Calu3 (cell line): ENCODE data around the gene POLR1E. TPM values are rescaled to one million over a fixed set of nuclear protein-coding genes. Genes with fewer than 3 reads are reported as not detected.

Experiments
- BruUV-seq: library from RNA; stranded (reverse); fragments of 400-500 nt; replicated peaks from 2 replicates; lab custom pipeline; 2021; lab: Mats Ljungman, UMichigan
- CTCF ChIA-PET: fragments of 300-600 bp; sonication (Branson Sonifier 250); formaldehyde crosslinking; loops from one replicate; lab custom pipeline; 2022; ENCODE audit warnings: antibody characterized with exemption; lab: Charles Lee
- DNase-seq: peaks from one replicate; pipeline ENCODE4 v3.0.0; 2022
- H3K27ac Mint-ChIP-seq: one replicate; pipeline ENCODE4 v1.8.0; 2022; ENCODE audit warnings: mixed read lengths; ENCODE audit not compliant: unreplicated experiment
- H3K27me3 Mint-ChIP-seq: one replicate; pipeline ENCODE4 v1.8.0; 2022; ENCODE audit warnings: mixed read lengths; ENCODE audit not compliant: unreplicated experiment
- H3K36me3 Mint-ChIP-seq: one replicate; pipeline ENCODE4 v1.8.0; 2022; ENCODE audit warnings: mild to moderate bottlenecking, moderate library complexity, mixed read lengths; ENCODE audit not compliant: insufficient read depth, unreplicated experiment
- H3K4me1 Mint-ChIP-seq: one replicate; pipeline ENCODE4 v1.8.0; 2022; ENCODE audit warnings: mild to moderate bottlenecking, low read depth, mixed read lengths; ENCODE audit not compliant: unreplicated experiment
- H3K4me3 Mint-ChIP-seq: one replicate; pipeline ENCODE4 v1.8.0; 2022; ENCODE audit warnings: mild to moderate bottlenecking, low read depth, moderate library complexity, mixed read lengths; ENCODE audit not compliant: unreplicated experiment
- H3K9me3 Mint-ChIP-seq: one replicate; pipeline ENCODE4 v1.8.0; 2022; ENCODE audit warnings: low read depth, mixed read lengths; ENCODE audit not compliant: unreplicated experiment
- intact Hi-C: fragments of 100-400 bp; cut with micrococcal nuclease; formaldehyde crosslinking; loops from one replicate; pipeline ENCODE4 v1.10.0; 2022; ENCODE audit not compliant: unreplicated experiment
- total RNA-seq: library from RNA; stranded (reverse); gene quantifications from 2 replicates; pipeline ENCODE4 v1.2.3, GENCODE V29; 2022
- TF ChIP-seq, protein P1 (sequence below): fragments of 200-600 bp; IDR thresholded peaks from one replicate; pipeline ENCODE4 v1.8.0; 2022; ENCODE audit warnings: antibody characterized with exemption; ENCODE audit not compliant: unreplicated experiment

The POLR1E gene
- total RNA-seq, 1 experiment from 2014 or later, result 12.5 TPM

DNA sequence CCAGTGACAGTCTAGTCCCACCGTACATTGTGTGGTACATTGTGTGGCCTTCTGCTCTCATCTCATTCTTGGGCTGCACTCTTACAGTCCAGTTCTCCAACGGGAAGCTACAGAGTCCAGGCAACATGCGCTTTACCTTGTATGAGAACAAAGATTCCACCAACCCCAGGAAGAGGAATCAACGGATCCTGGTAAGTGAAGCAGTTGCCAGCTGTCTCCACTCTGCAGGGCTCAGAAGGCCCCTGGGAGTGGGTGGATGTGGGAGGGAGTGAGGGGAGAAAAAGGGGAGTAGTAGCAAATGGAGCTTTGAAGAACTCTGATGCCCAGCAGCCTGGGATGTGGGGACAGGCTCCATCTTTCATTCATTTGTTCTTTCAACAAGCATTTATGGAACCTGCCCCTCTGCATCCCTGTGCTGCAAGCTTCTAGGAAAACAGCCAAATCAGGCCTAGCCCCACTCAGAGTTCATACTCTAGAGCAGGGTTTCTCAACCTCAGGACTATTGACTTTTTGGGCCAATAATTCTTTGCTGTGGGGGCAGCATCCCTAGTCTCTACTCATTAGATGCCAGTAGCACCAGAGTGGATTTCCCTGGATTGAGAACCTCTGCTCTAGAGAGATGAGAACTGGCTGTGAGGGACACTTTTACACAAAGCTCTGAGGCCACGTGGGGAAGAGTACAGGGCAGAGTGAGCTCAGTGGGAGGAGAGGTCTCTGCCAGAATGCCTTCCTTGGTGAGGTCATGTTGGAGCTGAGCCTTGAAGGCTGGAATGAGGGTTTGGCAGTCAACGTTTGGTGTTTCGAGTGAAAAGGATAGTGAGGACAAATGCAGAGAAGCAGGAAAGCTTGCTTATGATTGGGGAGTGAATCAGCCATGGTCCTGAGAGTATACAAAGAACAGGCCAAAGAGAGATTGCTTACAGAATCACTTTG lies 1.1 kb downstream of the POLR1E start:
- Mint-ChIP-seq H3K27me3 (no peaks in the 10 kb centered on the region), H3K36me3 (peaks cover 13% of the 10 kb centered on the region), H3K4me3 (peak overlapping the region; percentile 75), H3K9me3 (no peaks in the 10 kb centered on the region), H3K27ac (peak overlapping the region; percentile 85), H3K4me1 (peaks cover 3% of the 10 kb centered on the region)
- CTCF ChIA-PET, result no interaction called here
- DNase-seq, result no peak
- TF ChIP-seq, protein P1, sequence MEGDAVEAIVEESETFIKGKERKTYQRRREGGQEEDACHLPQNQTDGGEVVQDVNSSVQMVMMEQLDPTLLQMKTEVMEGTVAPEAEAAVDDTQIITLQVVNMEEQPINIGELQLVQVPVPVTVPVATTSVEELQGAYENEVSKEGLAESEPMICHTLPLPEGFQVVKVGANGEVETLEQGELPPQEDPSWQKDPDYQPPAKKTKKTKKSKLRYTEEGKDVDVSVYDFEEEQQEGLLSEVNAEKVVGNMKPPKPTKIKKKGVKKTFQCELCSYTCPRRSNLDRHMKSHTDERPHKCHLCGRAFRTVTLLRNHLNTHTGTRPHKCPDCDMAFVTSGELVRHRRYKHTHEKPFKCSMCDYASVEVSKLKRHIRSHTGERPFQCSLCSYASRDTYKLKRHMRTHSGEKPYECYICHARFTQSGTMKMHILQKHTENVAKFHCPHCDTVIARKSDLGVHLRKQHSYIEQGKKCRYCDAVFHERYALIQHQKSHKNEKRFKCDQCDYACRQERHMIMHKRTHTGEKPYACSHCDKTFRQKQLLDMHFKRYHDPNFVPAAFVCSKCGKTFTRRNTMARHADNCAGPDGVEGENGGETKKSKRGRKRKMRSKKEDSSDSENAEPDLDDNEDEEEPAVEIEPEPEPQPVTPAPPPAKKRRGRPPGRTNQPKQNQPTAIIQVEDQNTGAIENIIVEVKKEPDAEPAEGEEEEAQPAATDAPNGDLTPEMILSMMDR, result no peak
- BruUV-seq, result no TSS peak
- intact Hi-C loops, result no loop called here

DNA sequence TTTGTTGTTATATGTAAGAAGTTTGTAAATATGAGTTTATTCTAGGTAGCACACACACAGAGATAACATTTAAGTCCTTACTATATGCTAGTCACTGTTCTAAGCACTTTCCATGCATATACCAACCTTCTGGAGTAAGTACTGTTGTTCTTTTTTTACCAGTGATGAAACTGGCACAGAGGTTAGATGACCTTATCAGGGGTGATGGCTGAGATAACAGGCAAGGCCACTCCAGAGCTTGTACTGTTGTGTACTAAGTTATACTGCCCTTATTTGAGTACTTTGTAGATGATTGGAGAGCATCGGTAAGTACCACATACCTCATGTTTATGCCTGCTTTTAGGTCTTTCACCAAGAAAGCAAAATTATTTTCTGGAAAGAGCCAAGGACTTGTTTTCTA lies 6.2 kb downstream of the POLR1E start:
- intact Hi-C loops, result no loop called here
- Mint-ChIP-seq H3K27ac (no peak overlapping the region), H3K4me3 (no peak overlapping the region), H3K36me3 (no peaks in the 10 kb centered on the region), H3K9me3 (no peaks in the 10 kb centered on the region), H3K27me3 (no peaks in the 10 kb centered on the region), H3K4me1 (no peaks in the 10 kb centered on the region)
- no TSS peak for BruUV-seq
- CTCF ChIA-PET, result no interaction called here
- TF ChIP-seq, protein P1, result no peak
- DNase-seq, result no peak

DNA sequence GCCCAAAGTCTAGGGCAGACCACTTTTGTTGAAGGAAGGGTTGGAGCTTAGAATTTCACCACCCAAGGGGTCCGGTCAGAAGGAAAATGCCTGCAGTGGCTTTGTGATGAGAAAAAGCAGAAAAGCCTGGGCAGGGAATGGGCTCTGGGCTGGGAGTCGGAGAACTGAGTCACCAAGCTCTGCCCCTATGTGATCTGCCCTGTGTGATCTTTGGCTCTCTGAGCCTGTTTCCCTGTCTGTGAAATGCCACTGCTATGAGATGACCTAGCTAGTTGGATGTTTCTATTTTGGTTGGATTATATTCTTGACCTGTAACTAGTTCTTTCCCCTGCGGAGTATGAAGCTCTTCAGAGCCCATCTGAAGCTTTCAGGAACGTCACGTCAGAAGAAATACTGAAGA lies 9.8 kb downstream of the POLR1E start:
- Mint-ChIP-seq H3K9me3 (no peaks in the 10 kb centered on the region), H3K4me3 (no peak overlapping the region), H3K36me3 (peaks cover 5% of the 10 kb centered on the region), H3K4me1 (no peaks in the 10 kb centered on the region), H3K27ac (no peak overlapping the region), H3K27me3 (no peaks in the 10 kb centered on the region)
- intact Hi-C loops, result no loop called here
- BruUV-seq, result no TSS peak
- TF ChIP-seq, protein P1, result no peak
- no peak for DNase-seq
- CTCF ChIA-PET, result no interaction called here

DNA sequence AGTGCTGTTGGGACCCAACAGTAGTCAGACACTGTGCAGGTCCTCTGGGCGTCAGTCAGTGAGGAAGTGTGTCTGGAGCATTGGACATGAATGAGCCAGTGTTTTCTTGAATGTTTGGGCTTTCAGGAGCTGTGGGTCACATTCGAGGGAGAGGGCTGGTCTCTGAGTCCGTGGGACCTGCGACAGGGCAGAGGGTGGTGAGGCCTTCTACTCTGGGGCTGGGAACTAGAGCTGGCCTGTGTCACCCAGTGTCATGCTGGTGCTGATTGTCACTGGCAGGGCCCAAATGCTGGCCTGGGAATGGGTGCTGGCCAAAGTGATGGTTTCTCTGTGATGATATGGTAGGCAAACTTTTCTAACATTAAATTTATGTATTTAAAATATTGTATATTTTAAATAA lies 10.3 kb downstream of the POLR1E start:
- TF ChIP-seq, protein P1, result no peak
- H3K36me3 Mint-ChIP-seq, result peaks cover 5% of the 10 kb centered on the region
- H3K4me3 Mint-ChIP-seq, result no peak overlapping the region
- intact Hi-C loops, result no loop called here
- H3K27ac Mint-ChIP-seq, result no peak overlapping the region
- no peaks in the 10 kb centered on the region for H3K4me1 Mint-ChIP-seq
- H3K9me3 Mint-ChIP-seq, result no peaks in the 10 kb centered on the region
- H3K27me3 Mint-ChIP-seq, result no peaks in the 10 kb centered on the region
- DNase-seq, result no peak
- no TSS peak for BruUV-seq
- CTCF ChIA-PET, result no interaction called here
